GM12878 (cell line): Measurements from ENCODE around the gene SH2D3A. TPM values are rescaled to one million over a fixed set of nuclear protein-coding genes. Genes with fewer than 3 reads are reported as not detected.
A peak's percentile ranks its signal among the peaks of the same experiment; 100 is the strongest.

Source experiments
- ASH2L ChIP-seq: fragments of 300-600, 200-600 bp; sonication (generic); IDR thresholded peaks from 2 replicates; pipeline ENCODE4 v1.6.1; 2017; ENCODE audit warnings: low read depth, mild to moderate bottlenecking, borderline replicate concordance
- ATF7 ChIP-seq: fragments of 450-650 bp; IDR thresholded peaks from 2 replicates; pipeline ENCODE4 v1.6.1; 2016; ENCODE audit warnings: low read depth, mild to moderate bottlenecking
- BACH1 ChIP-seq: fragments of 450-650 bp; IDR thresholded peaks from 2 replicates; pipeline ENCODE4 v1.6.1; 2017; ENCODE audit warnings: mild to moderate bottlenecking, borderline replicate concordance
- BHLHE40 ChIP-seq, 2 experiments: fragments of 450-650 bp in 1 of 2; IDR thresholded peaks; 2 replicates each; pipeline ENCODE4 v1.6.1; 2011 to 2017; ENCODE audit warnings: low read depth in 2 of 2, borderline replicate concordance in 1 of 2, improper control_type of control experiment in 1 of 2, low read length in 1 of 2, mild to moderate bottlenecking in 1 of 2
- FOS ChIP-seq: IDR thresholded peaks from 3 replicates; pipeline ENCODE4 v1.6.1; 2011; ENCODE audit warnings: borderline replicate concordance; ENCODE audit not compliant: insufficient read length; ENCODE audit errors: extremely low read depth
- HDGF ChIP-seq: fragments of 450-650 bp; IDR thresholded peaks from 2 replicates; pipeline ENCODE4 v1.6.1; 2016; ENCODE audit warnings: antibody characterized with exemption
- MTA2 ChIP-seq: fragments of 450-650 bp; IDR thresholded peaks from 2 replicates; pipeline ENCODE4 v1.6.1; 2016; ENCODE audit warnings: low read depth, mild to moderate bottlenecking, moderate library complexity
- NR2F1 ChIP-seq: fragments of 450-650 bp; conservative IDR thresholded peaks from 2 replicates; pipeline ENCODE4 v1.6.1; 2017; ENCODE audit warnings: mild to moderate bottlenecking
- POLR2AphosphoS2 ChIP-seq: IDR thresholded peaks from 2 replicates; pipeline ENCODE4 v1.6.1; 2011; ENCODE audit warnings: low read depth, mild to moderate bottlenecking, low read length, improper control_type of control experiment, moderate library complexity
- SREBF1 ChIP-seq: IDR thresholded peaks from 2 replicates; pipeline ENCODE4 v1.6.1; 2012; ENCODE audit warnings: mild to moderate bottlenecking, low read length
- SREBF2 ChIP-seq: IDR thresholded peaks from 2 replicates; pipeline ENCODE4 v1.6.1; 2012; ENCODE audit warnings: mild to moderate bottlenecking, low read length
- SUPT20H ChIP-seq: IDR thresholded peaks from 2 replicates; pipeline ENCODE4 v1.6.1; 2011; ENCODE audit warnings: low read depth, mild to moderate bottlenecking, low read length, moderate library complexity, borderline replicate concordance; ENCODE audit not compliant: control insufficient read depth
- ZBED1 ChIP-seq: IDR thresholded peaks from 2 replicates; pipeline ENCODE4 v1.6.1; 2016; ENCODE audit warnings: borderline replicate concordance
- ZNF24 ChIP-seq: fragments of 450-650 bp; IDR thresholded peaks from 2 replicates; pipeline ENCODE4 v1.6.1; 2017; ENCODE audit warnings: antibody characterized with exemption, mild to moderate bottlenecking
- ZNF274 ChIP-seq: IDR thresholded peaks from one replicate; pipeline ENCODE4 v1.8.0; 2011; ENCODE audit not compliant: insufficient read length, insufficient read depth
- polyA plus RNA-seq, 11 experiments: library from polyadenylated mRNA; depleted of rRNA in 4 of 11; unstranded in 6 of 11; stranded (reverse) in 5 of 11; fragments of >200 nt; fragmentation: Nextera tagmentation in 4 of 11; fragmentation: Illumina TruSeq in 1 of 11; extraction: Ambion mirVana in 4 of 11; extraction: Trizol in 1 of 11; gene quantifications; 1 replicate in 1 of 11; 2 replicates in 10 of 11; pipeline versions ENCODE4 v1.2.1 to v1.2.3, GENCODE V29; 2011 to 2016; ENCODE audit warnings: inconsistent platforms in 2 of 11, missing spikeins in 2 of 11, low read depth in 1 of 11
- total RNA-seq, 4 experiments: library from RNA; depleted of rRNA in 3 of 4; stranded (reverse); fragments of >200 nt in 3 of 4; fragmentation: Illumina TruSeq in 1 of 4; extraction: Trizol in 1 of 4; gene quantifications; 2 replicates each; pipeline versions ENCODE4 v1.2.1 to v1.2.3, GENCODE V29; 2013 to 2021
- TF ChIP-seq, protein P1 (sequence below): fragments of 450-650 bp; IDR thresholded peaks from 2 replicates; pipeline ENCODE4 v1.6.1; 2016; ENCODE audit warnings: mild to moderate bottlenecking
- TF ChIP-seq, protein P2 (sequence below): IDR thresholded peaks from 2 replicates; pipeline ENCODE4 v1.6.1; 2011; ENCODE audit warnings: low read depth, mild to moderate bottlenecking, low read length, moderate library complexity, borderline replicate concordance; ENCODE audit errors: extremely low read depth
- TF ChIP-seq, protein P3 (sequence below): IDR thresholded peaks from 2 replicates; pipeline ENCODE4 v1.6.1; 2012; ENCODE audit warnings: low read depth, low read length, improper control_type of control experiment
- TF ChIP-seq, protein P4 (sequence below): fragments of 450-650 bp; formaldehyde crosslinking; IDR thresholded peaks from 2 replicates; pipeline ENCODE4 v1.4.0; 2020; ENCODE audit warnings: mild to moderate bottlenecking, moderate library complexity
- TF ChIP-seq, protein P5 (sequence below): IDR thresholded peaks from 2 replicates; pipeline ENCODE4 v1.6.1; 2012; ENCODE audit warnings: low read length, inconsistent platforms
- TF ChIP-seq, protein P6 (sequence below): fragments of 450-650 bp; IDR thresholded peaks from 2 replicates; pipeline ENCODE4 v1.6.1; 2014; ENCODE audit warnings: mild to moderate bottlenecking

SH2D3A gene
- total and polyA plus RNA-seq, 10 of the 15 experiments (the other 5 are each of a cell fraction or from before 2014, with no cell fraction given): 0.77 to 24.4 (median 9.5) TPM

DNA sequence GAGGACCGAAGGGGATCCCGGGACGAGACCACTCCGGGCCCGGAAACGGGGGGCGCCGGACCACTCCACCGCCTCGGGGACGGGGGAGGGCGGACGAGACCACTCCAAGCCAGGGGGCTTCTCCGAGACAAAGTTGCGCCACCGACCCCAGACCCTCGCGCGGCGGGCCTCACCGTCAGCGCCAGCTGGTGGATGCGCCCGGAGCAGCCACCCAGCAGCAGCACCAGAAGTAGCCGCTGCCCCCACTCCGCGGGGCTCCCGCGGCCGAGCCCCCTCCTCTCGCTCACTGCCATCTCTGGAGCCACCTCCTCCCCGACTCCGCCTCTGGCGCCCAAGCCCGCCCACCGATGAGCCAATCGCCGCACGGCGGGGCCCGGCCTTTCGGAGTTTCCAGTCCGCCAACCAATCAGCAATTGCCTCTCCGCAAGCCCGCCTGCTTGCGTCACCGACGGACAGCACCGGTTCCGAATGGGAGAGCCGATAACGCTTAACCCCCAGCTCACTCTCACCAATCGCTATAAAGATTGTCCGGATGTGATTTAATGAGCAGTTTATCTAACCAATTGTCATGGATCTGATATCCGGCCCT is 29.9 kb downstream of the SH2D3A start, which contains the start of gene GPR108 (continued):
- TF ChIP-seq ZNF274 (no peak), ATF7 (peak; percentile 100), POLR2AphosphoS2 (peak; percentile 15; the same call in 1 of the 2 replicates), FOS (peak; percentile 95), SUPT20H (no peak), ASH2L (0 out of 2 replicates have a peak, but pooled peaks have one; percentile 33), SREBF1 (peak; percentile 100), NR2F1 (peak; percentile 65), HDGF (peak; percentile 18; the same call in 1 of the 2 replicates), SREBF2 (no peak), ZBED1 (no peak), MTA2 (peak; percentile 30; the same call in 1 of the 2 replicates), BHLHE40 (IDR thresholded peaks at IDR 0.05; ENCODE audit: borderline replicate concordance in 1 of 2, low read depth in 2 of 2, low read length in 1 of 2) (peak; percentile 99 to 100), BACH1 (peak; percentile 93), ZNF24 (0 out of 2 replicates have a peak, but pooled peaks have one; percentile 10)
- TF ChIP-seq, protein P1, sequence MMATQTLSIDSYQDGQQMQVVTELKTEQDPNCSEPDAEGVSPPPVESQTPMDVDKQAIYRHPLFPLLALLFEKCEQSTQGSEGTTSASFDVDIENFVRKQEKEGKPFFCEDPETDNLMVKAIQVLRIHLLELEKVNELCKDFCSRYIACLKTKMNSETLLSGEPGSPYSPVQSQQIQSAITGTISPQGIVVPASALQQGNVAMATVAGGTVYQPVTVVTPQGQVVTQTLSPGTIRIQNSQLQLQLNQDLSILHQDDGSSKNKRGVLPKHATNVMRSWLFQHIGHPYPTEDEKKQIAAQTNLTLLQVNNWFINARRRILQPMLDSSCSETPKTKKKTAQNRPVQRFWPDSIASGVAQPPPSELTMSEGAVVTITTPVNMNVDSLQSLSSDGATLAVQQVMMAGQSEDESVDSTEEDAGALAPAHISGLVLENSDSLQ: peak; percentile 100
- TF ChIP-seq, protein P2, sequence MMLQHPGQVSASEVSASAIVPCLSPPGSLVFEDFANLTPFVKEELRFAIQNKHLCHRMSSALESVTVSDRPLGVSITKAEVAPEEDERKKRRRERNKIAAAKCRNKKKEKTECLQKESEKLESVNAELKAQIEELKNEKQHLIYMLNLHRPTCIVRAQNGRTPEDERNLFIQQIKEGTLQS: no peak
- TF ChIP-seq, protein P3, sequence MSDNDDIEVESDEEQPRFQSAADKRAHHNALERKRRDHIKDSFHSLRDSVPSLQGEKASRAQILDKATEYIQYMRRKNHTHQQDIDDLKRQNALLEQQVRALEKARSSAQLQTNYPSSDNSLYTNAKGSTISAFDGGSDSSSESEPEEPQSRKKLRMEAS: peak; percentile 22; the same call in 1 of the 2 replicates
- TF ChIP-seq, protein P4, sequence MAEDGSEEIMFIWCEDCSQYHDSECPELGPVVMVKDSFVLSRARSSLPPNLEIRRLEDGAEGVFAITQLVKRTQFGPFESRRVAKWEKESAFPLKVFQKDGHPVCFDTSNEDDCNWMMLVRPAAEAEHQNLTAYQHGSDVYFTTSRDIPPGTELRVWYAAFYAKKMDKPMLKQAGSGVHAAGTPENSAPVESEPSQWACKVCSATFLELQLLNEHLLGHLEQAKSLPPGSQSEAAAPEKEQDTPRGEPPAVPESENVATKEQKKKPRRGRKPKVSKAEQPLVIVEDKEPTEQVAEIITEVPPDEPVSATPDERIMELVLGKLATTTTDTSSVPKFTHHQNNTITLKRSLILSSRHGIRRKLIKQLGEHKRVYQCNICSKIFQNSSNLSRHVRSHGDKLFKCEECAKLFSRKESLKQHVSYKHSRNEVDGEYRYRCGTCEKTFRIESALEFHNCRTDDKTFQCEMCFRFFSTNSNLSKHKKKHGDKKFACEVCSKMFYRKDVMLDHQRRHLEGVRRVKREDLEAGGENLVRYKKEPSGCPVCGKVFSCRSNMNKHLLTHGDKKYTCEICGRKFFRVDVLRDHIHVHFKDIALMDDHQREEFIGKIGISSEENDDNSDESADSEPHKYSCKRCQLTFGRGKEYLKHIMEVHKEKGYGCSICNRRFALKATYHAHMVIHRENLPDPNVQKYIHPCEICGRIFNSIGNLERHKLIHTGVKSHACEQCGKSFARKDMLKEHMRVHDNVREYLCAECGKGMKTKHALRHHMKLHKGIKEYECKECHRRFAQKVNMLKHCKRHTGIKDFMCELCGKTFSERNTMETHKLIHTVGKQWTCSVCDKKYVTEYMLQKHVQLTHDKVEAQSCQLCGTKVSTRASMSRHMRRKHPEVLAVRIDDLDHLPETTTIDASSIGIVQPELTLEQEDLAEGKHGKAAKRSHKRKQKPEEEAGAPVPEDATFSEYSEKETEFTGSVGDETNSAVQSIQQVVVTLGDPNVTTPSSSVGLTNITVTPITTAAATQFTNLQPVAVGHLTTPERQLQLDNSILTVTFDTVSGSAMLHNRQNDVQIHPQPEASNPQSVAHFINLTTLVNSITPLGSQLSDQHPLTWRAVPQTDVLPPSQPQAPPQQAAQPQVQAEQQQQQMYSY (CRISPR knock-in tag): no peak
- TF ChIP-seq, protein P5, sequence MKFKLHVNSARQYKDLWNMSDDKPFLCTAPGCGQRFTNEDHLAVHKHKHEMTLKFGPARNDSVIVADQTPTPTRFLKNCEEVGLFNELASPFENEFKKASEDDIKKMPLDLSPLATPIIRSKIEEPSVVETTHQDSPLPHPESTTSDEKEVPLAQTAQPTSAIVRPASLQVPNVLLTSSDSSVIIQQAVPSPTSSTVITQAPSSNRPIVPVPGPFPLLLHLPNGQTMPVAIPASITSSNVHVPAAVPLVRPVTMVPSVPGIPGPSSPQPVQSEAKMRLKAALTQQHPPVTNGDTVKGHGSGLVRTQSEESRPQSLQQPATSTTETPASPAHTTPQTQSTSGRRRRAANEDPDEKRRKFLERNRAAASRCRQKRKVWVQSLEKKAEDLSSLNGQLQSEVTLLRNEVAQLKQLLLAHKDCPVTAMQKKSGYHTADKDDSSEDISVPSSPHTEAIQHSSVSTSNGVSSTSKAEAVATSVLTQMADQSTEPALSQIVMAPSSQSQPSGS: no peak
- TF ChIP-seq, protein P6, sequence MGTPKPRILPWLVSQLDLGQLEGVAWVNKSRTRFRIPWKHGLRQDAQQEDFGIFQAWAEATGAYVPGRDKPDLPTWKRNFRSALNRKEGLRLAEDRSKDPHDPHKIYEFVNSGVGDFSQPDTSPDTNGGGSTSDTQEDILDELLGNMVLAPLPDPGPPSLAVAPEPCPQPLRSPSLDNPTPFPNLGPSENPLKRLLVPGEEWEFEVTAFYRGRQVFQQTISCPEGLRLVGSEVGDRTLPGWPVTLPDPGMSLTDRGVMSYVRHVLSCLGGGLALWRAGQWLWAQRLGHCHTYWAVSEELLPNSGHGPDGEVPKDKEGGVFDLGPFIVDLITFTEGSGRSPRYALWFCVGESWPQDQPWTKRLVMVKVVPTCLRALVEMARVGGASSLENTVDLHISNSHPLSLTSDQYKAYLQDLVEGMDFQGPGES: peak; percentile 99
